ENCODE results near the gene OSR1.

Gene OSR1

DNA sequence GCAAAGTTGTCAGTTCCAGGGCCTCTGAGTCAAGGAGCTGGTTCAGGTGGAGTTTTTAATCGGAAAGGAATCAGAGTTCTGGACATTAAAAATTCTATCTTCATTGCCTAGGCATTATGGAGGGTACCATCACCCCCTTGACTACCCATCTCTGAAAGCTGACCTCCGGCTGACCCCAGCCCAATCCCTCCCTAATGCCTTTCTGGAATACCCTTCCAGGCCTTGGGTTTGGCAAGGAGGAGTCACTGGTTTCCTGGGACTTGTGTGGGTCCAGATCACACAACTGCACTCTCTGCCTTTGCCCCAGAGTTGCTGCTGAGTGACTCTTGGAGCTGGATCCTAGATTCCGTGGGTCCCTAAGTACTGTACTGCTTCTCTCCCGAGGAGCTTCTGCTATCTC lies 1.0 kb upstream of the OSR1 start:
- H3K4me3 ChIP-seq (ENCODE audit: low read length in 2 of 2): peak overlapping the region in 1 of 2 donors; percentile 89
- H3K27ac ChIP-seq (ENCODE audit: low read length): peak overlapping the region; percentile 80
- peak overlapping the region; percentile 5 to 57 for H3K9ac ChIP-seq (ENCODE audit: low read length in 2 of 2)
- no peaks in the 10 kb centered on the region for H3K36me3 ChIP-seq (ENCODE audit: control insufficient read depth in 2 of 2, insufficient read depth in 2 of 2, low read length in 2 of 2)
- peaks cover 59% of the 10 kb centered on the region for H3K4me1 ChIP-seq (ENCODE audit: control insufficient read depth, insufficient read depth, low read length)
- no peaks in the 10 kb centered on the region for H3K9me3 ChIP-seq (ENCODE audit: control insufficient read depth in 2 of 2, low read length in 2 of 2)
- H3K27me3 ChIP-seq (ENCODE audit: control insufficient read depth in 1 of 2, insufficient read depth in 2 of 2, low read length in 2 of 2): peaks cover 0 to 3% of the 10 kb centered on the region in 2 donors

DNA sequence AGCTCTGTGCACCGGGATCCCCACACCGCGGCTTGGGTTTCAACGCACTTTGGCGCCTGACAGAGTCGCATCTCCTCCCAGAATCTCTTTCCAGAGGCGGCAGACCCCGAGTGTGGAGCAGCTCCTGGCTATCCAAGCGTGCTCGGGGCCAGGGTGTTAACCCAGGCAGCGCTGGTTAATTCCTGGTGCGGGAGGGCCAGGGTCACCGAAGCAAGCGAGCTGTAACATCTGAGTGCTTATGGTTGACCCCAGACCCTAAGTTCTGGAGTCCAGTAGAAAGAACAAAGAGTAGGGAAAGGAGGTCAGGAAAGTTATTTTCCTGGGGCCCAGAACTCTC lies 566 bp upstream of the OSR1 start:
- Histone ChIP-seq H3K4me3 (ENCODE audit: low read length in 2 of 2) (peak overlapping the region; percentile 68 to 89), H3K9ac (ENCODE audit: low read length in 2 of 2) (peak overlapping the region; percentile 57 to 72), H3K27ac (ENCODE audit: low read length) (peak overlapping the region; percentile 80), H3K27me3 (ENCODE audit: control insufficient read depth in 1 of 2, insufficient read depth in 2 of 2, low read length in 2 of 2) (peaks cover 0 to 3% of the 10 kb centered on the region in 2 donors), H3K9me3 (ENCODE audit: control insufficient read depth in 2 of 2, low read length in 2 of 2) (no peaks in the 10 kb centered on the region), H3K36me3 (ENCODE audit: control insufficient read depth in 2 of 2, insufficient read depth in 2 of 2, low read length in 2 of 2) (no peaks in the 10 kb centered on the region), H3K4me1 (ENCODE audit: control insufficient read depth, insufficient read depth, low read length) (peaks cover 60% of the 10 kb centered on the region)

DNA sequence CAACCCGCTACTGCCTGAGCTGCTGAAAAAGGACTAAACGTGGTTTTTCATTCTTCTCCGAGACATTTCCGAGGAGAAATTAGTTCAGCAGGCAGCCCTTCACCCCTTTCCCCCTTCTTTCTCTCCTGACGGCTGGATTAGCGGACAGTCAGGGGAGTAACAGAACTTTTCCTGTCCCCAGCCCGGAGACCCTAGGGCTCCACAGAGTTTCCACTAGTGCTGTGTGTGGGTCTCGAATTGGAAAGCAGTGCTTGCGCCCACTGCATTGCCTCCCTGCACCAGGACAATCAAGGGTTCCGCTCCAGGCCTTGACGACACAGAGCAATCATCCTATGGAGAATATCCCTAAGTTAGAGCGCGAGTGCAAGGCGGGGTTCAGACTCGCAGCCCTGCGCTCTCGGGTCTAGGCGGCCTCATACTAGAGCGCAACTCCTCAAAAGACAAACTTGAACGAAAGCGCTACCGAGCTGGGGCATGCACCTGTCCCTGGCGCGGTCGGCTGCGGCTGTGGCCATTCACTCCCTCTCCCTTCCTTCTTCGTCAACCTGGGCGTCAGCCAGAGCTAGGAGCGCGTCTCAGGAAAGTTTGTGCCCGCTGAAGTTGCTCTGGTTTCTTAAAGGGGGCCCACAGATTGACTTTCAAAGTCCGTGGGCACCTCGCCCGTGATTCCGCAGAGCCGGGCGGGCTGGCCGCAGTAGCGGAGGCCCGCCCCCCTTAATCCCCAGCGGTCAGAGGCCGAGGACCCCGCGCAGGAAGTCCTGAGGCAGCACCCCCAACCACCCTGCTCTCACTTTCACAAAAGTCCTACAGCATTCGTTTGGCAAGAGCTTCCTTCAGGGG lies 801 bp downstream of the OSR1 start:
- H3K36me3 ChIP-seq (ENCODE audit: control insufficient read depth in 2 of 2, insufficient read depth in 2 of 2, low read length in 2 of 2): peaks cover 0 to 9% of the 10 kb centered on the region in 2 donors
- H3K4me1 ChIP-seq (ENCODE audit: control insufficient read depth, insufficient read depth, low read length): peaks cover 53% of the 10 kb centered on the region
- H3K27ac ChIP-seq (ENCODE audit: low read length): peak overlapping the region; percentile 70
- H3K4me3 ChIP-seq (ENCODE audit: low read length in 2 of 2): peak overlapping the region; percentile 89
- H3K27me3 ChIP-seq (ENCODE audit: control insufficient read depth in 1 of 2, insufficient read depth in 2 of 2, low read length in 2 of 2): peaks cover 0 to 3% of the 10 kb centered on the region in 2 donors
- H3K9me3 ChIP-seq (ENCODE audit: control insufficient read depth in 2 of 2, low read length in 2 of 2): no peaks in the 10 kb centered on the region
- peak overlapping the region; percentile 71 to 81 for H3K9ac ChIP-seq (ENCODE audit: low read length in 2 of 2)

DNA sequence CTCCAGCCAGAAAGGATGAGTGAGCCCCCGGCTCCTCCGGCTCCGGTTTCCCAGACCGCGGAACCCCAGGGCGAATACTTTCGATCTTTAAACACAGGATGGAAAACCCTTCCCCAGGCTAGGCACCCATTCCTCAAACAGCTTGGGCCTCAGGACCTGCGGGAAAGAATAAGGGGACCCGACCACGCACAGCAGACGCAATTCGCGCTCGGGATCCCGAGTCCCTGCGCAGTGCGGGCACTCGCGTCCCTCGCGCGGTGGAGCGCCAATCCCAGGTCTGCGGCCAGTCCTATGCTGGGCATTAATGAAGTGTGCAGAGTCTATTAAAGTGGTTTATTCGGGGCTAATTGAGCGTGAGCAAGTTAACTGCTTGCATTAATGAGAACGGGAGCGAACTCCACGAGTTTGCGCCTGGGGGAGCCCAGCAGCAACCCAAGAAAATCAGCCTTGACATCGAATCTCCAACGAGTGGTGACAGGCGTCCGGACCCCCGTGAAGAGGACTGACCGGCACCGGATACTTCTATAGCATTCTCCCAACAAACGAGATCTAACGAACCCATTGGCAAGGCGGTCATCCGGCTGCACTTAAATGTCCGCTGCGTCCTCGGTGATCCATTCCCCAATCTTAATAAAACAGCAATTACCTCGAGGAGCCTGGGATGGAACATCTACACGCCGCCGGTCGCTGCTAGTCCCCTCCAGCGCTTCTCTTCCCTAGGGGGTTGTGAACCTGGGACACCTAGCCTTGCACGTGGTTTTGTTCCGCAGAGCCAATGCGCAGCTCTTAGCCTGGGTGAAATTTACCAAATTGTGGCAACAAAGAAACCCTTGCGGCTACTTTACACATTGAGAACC lies 1.6 kb downstream of the OSR1 start:
- Histone ChIP-seq H3K9me3 (ENCODE audit: control insufficient read depth in 2 of 2, low read length in 2 of 2) (no peaks in the 10 kb centered on the region), H3K27me3 (ENCODE audit: control insufficient read depth in 1 of 2, insufficient read depth in 2 of 2, low read length in 2 of 2) (peaks cover 0 to 5% of the 10 kb centered on the region in 2 donors), H3K4me1 (ENCODE audit: control insufficient read depth, insufficient read depth, low read length) (peaks cover 49% of the 10 kb centered on the region), H3K9ac (ENCODE audit: low read length in 2 of 2) (peak overlapping the region; percentile 71 to 81), H3K27ac (ENCODE audit: low read length) (peak overlapping the region; percentile 70), H3K36me3 (ENCODE audit: control insufficient read depth in 2 of 2, insufficient read depth in 2 of 2, low read length in 2 of 2) (peaks cover 0 to 16% of the 10 kb centered on the region in 2 donors), H3K4me3 (ENCODE audit: low read length in 2 of 2) (peak overlapping the region; percentile 89)

DNA sequence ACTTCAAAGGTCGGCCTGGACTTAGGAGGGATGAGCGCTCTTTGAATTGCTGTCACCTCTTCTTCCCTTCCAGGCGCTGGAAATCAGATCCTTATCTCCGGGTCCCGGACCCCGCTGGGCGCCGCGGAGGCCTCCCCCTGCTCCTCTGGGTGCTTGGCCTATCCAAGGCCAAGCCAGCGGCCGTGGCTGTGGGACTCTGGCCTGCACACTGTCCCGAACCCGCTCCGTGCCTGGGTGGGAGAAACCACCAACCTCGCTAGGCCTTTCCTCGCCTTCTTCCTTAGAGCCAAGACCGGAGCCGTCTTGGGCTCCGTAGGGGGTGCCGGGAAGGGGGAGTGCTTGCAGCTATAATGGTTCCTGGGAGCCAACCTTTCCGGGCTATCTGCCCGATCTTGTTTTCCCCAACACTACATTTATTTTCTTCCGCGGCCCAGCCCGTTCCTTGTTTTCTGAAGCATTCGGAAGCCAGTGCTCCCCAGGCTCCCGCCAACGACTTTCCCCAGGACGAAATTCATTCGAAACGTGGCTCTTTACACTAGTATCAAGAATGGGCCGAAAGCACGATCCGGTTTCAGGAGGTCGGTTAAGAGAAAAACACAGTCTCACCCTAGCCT lies 2.4 kb downstream of the OSR1 start:
- Histone ChIP-seq H3K4me1 (ENCODE audit: control insufficient read depth, insufficient read depth, low read length) (peaks cover 46% of the 10 kb centered on the region), H3K9me3 (ENCODE audit: control insufficient read depth in 2 of 2, low read length in 2 of 2) (no peaks in the 10 kb centered on the region), H3K27me3 (ENCODE audit: control insufficient read depth in 1 of 2, insufficient read depth in 2 of 2, low read length in 2 of 2) (peaks cover 0 to 5% of the 10 kb centered on the region in 2 donors), H3K36me3 (ENCODE audit: control insufficient read depth in 2 of 2, insufficient read depth in 2 of 2, low read length in 2 of 2) (peaks cover 0 to 16% of the 10 kb centered on the region in 2 donors), H3K27ac (ENCODE audit: low read length) (peak overlapping the region; percentile 70), H3K4me3 (ENCODE audit: low read length in 2 of 2) (peak overlapping the region in 1 of 2 donors; percentile 89), H3K9ac (ENCODE audit: low read length in 2 of 2) (peak overlapping the region in 1 of 2 donors; percentile 42)

DNA sequence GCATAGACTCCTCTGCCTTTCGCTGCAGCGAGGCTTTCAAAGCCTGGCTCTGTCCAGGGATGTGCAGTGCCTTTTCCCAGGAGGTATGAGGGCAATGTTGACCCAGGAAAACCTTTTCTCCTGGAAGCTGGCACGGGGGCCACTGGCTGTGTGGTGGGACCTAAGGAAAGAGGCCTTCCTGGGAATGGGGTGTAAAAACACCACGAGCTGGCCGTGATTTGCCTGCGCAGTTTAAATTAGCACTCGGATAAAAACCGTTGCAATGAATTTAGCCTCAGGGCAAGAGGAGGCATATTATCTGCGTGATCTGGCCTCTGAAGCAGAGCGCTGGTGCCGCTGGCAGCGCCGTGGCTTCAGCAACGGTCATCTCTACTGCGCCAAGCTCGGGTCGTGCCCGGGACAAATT lies 3.0 kb downstream of the OSR1 start:
- H3K9me3 ChIP-seq (ENCODE audit: control insufficient read depth in 2 of 2, low read length in 2 of 2): no peaks in the 10 kb centered on the region
- peaks cover 0 to 5% of the 10 kb centered on the region in 2 donors for H3K27me3 ChIP-seq (ENCODE audit: control insufficient read depth in 1 of 2, insufficient read depth in 2 of 2, low read length in 2 of 2)
- peak overlapping the region in 1 of 2 donors; percentile 89 for H3K4me3 ChIP-seq (ENCODE audit: low read length in 2 of 2)
- peaks cover 0 to 16% of the 10 kb centered on the region in 2 donors for H3K36me3 ChIP-seq (ENCODE audit: control insufficient read depth in 2 of 2, insufficient read depth in 2 of 2, low read length in 2 of 2)
- H3K9ac ChIP-seq (ENCODE audit: low read length in 2 of 2): no peak overlapping the region
- H3K27ac ChIP-seq (ENCODE audit: low read length): peak overlapping the region; percentile 70
- peaks cover 45% of the 10 kb centered on the region for H3K4me1 ChIP-seq (ENCODE audit: control insufficient read depth, insufficient read depth, low read length)

DNA sequence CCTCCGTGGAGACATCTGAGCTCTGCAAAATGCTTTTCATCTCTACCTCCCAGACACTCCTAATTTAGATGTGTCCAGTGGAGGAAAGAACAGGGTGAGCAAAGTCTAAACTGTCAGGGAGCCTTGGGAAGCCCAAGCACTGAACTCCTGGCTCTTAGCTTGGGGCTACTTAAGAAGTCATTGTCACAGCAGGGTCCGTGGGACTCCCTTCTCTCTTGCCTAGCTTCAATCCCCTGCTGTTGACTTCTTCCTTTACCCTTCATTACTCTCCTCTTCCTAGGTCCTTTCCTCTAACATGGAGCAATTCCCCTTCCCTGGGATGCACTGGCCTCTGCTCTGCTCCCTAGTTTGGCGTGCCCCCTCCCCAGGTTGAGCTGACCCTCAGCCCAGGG lies 3.4 kb downstream of the OSR1 start:
- H3K4me1 ChIP-seq (ENCODE audit: control insufficient read depth, insufficient read depth, low read length): peaks cover 43% of the 10 kb centered on the region
- H3K9ac ChIP-seq (ENCODE audit: low read length in 2 of 2): no peak overlapping the region
- H3K4me3 ChIP-seq (ENCODE audit: low read length in 2 of 2): peak overlapping the region in 1 of 2 donors; percentile 89
- H3K27ac ChIP-seq (ENCODE audit: low read length): peak overlapping the region; percentile 70
- peaks cover 0 to 5% of the 10 kb centered on the region in 2 donors for H3K27me3 ChIP-seq (ENCODE audit: control insufficient read depth in 1 of 2, insufficient read depth in 2 of 2, low read length in 2 of 2)
- peaks cover 0 to 16% of the 10 kb centered on the region in 2 donors for H3K36me3 ChIP-seq (ENCODE audit: control insufficient read depth in 2 of 2, insufficient read depth in 2 of 2, low read length in 2 of 2)
- no peaks in the 10 kb centered on the region for H3K9me3 ChIP-seq (ENCODE audit: control insufficient read depth in 2 of 2, low read length in 2 of 2)

DNA sequence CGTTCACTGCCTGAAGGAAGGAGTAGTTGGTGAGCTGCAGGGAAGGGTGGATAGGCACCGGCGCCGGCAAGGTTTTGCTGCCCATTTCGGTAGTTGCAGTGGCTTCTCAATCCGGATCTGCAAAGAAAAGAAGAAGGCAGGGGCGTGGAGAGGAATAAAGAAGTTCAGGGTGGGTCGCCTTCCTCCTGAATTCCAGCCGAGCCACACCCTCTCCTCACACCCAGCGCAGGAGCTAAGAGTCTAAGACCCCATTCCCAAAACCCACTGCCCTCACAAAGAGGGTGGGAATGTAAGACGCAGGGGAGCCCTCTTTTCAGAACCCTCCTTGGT lies 4.7 kb downstream of the OSR1 start:
- no peak overlapping the region for H3K4me3 ChIP-seq (ENCODE audit: low read length in 2 of 2)
- H3K27me3 ChIP-seq (ENCODE audit: control insufficient read depth in 1 of 2, insufficient read depth in 2 of 2, low read length in 2 of 2): peaks cover 0 to 5% of the 10 kb centered on the region in 2 donors
- no peak overlapping the region for H3K9ac ChIP-seq (ENCODE audit: low read length in 2 of 2)
- peaks cover 30% of the 10 kb centered on the region for H3K4me1 ChIP-seq (ENCODE audit: control insufficient read depth, insufficient read depth, low read length)
- no peak overlapping the region for H3K27ac ChIP-seq (ENCODE audit: low read length)
- no peaks in the 10 kb centered on the region for H3K9me3 ChIP-seq (ENCODE audit: control insufficient read depth in 2 of 2, low read length in 2 of 2)
- H3K36me3 ChIP-seq (ENCODE audit: control insufficient read depth in 2 of 2, insufficient read depth in 2 of 2, low read length in 2 of 2): peaks cover 0 to 16% of the 10 kb centered on the region in 2 donors

DNA sequence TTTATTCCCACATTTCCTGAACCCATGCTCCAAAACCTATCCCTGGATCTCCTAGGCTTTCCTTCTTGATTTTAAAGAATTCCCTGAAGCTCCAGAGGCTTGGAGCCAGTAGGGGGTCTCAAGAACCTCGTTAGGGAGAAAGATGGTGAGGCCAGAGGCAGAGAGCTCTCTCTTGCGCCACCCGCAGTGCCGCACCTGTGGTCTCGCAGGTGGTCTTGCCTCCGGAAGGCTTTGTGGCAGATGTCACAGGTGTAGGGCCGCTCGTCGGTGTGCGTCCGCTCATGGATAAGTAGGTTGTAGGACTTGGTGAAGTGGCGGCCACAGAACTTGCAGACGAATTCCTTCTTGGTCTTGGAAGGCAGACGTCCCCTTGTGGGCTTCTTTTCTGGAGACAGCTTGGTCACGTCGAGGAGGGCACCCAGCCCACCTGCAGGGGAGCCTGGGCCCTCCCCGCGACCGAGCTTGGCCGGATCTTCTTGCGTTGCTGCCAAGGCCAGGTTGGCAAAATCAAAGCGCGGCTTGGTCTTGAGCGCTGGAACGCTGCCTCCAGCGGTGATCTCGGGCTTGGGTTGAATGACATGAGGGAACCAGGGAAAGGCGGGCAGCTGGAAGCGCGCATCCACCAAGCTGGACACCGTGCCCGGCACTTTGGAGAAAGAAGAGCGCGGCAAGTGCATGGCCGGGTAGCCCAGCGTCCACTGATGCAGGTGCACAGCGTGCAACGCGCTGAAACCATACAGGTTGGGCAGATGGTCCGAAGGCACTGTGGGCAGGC lies 5.3 kb downstream of the OSR1 start:
- Histone ChIP-seq H3K27ac (ENCODE audit: low read length) (no peak overlapping the region), H3K4me3 (ENCODE audit: low read length in 2 of 2) (no peak overlapping the region), H3K9me3 (ENCODE audit: control insufficient read depth in 2 of 2, low read length in 2 of 2) (no peaks in the 10 kb centered on the region), H3K9ac (ENCODE audit: low read length in 2 of 2) (no peak overlapping the region), H3K36me3 (ENCODE audit: control insufficient read depth in 2 of 2, insufficient read depth in 2 of 2, low read length in 2 of 2) (peaks cover 0 to 16% of the 10 kb centered on the region in 2 donors), H3K27me3 (ENCODE audit: control insufficient read depth in 1 of 2, insufficient read depth in 2 of 2, low read length in 2 of 2) (peaks cover 0 to 5% of the 10 kb centered on the region in 2 donors), H3K4me1 (ENCODE audit: control insufficient read depth, insufficient read depth, low read length) (peaks cover 32% of the 10 kb centered on the region)
